Renal pelvis (tissue), 4 donors: ENCODE measurements around the gene SLC25A45. TPM values are rescaled to one million over a fixed set of nuclear protein-coding genes. Genes with fewer than 3 reads are reported as not detected.

Experiments used
- DNase-seq: peaks from one replicate; pipeline ENCODE4 v3.0.0-alpha.2; 2013
- polyA plus RNA-seq, 3 donors: library from polyadenylated mRNA; unstranded; fragments of 120-200 nt; gene quantifications; one replicate each; pipeline ENCODE4 v1.2.1, GENCODE V29; 2013; ENCODE audit not compliant: insufficient read length in 3 of 3

SLC25A45 gene
- polyA plus RNA-seq, 3 donors, result 5.6 to 8.7 (median 8.1) TPM

DNA sequence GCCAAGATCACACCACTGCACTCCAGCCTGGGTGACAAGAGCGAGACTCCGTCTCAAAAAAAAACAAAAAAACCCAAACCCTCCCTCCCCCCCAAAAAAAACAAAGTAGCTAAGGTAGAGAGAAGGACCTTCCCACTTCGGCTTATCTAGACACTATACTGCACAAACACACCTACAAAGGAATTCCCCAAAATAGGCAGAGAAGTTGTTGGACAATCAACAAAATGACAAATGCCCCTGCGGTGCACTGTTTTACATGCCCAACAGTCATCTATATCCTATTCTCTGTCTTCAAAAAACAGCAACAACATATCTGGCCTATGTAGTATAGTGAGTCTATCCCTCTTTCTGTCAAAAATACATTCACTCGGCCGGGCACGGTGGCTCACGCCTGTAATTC, 55.4 kb downstream of the SLC25A45 start:
- DNase-seq, result no peak

DNA sequence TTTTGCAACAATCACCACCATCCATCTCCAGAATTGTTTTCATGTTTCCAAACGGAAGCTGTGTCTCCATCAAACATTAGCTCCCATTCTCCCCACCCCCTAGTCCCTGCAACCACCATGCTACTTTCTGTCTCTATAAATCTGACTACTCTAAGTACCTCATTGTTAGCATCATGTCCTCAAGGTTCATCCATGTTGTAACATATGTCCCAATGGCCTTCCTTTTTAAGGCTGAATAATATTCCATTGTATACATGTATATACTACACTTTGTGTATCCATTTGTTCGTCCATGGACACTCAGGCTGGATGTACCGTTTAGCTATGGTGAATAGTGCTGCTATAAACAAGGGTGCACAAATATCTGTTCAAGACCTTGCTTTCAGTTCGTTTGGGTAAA, 57.0 kb downstream of the SLC25A45 start:
- DNase-seq, result no peak

Other genes starting within 250 kb of the SLC25A45 start
- gene SYVN1, start 248.1 kb downstream of the SLC25A45 start, polyA plus RNA-seq, result 10 to 100 TPM; 48.6 to 51.8 (median 49.6) TPM
- under 1 TPM in 1 of 3 donors, not detected in 2; 0.17 TPM for gene SPDYC, start 212.4 kb downstream of the SLC25A45 start, polyA plus RNA-seq
- gene CAPN1, start 200.7 kb downstream of the SLC25A45 start, polyA plus RNA-seq, result 100 to 1,000 TPM; 109 to 112 (median 109) TPM
- gene POLA2, start 120.7 kb downstream of the SLC25A45 start, polyA plus RNA-seq, result 10 to 100 TPM; 27.6 to 35.0 (median 30.3) TPM
- 10 to 100 TPM; 10.2 to 18.6 (median 12.9) TPM for gene CDC42EP2, start 67.8 kb downstream of the SLC25A45 start, polyA plus RNA-seq
- gene DPF2, start 48.8 kb downstream of the SLC25A45 start, polyA plus RNA-seq, result 100 to 1,000 TPM in 1 of 3 donors, 10 to 100 TPM in 2; 96.7 to 102 (median 98.0) TPM
- gene TIGD3, start 27.9 kb downstream of the SLC25A45 start, polyA plus RNA-seq, result under 1 TPM; 0.55 to 0.78 (median 0.61) TPM
- 10 to 100 TPM; 20.4 to 26.7 (median 21.0) TPM for gene FRMD8, start 4.0 kb upstream of the SLC25A45 start, polyA plus RNA-seq
- 100 to 1,000 TPM; 120 to 327 (median 277) TPM for gene NEAT1, start 40.2 kb upstream of the SLC25A45 start, polyA plus RNA-seq
- 1,000 to 10,000 TPM in 2 of 3 donors, 100 to 1,000 TPM in 1; 788 to 1,101 (median 1,002) TPM for gene MALAT1, start 116.4 kb upstream of the SLC25A45 start, polyA plus RNA-seq
- gene SCYL1, start 142.4 kb upstream of the SLC25A45 start, polyA plus RNA-seq, result 10 to 100 TPM; 77.3 to 92.5 (median 81.5) TPM
- 100 to 1,000 TPM; 132 to 148 (median 146) TPM for gene LTBP3, start 175.7 kb upstream of the SLC25A45 start, polyA plus RNA-seq
- gene ZNRD2, start 187.8 kb upstream of the SLC25A45 start, polyA plus RNA-seq, result 10 to 100 TPM; 55.5 to 72.1 (median 62.8) TPM
- 10 to 100 TPM; 21.2 to 35.4 (median 25.4) TPM for gene FAM89B, start 189.9 kb upstream of the SLC25A45 start, polyA plus RNA-seq
- 10 to 100 TPM; 12.5 to 18.8 (median 18.2) TPM for gene EHBP1L1, start 193.4 kb upstream of the SLC25A45 start, polyA plus RNA-seq
- under 1 TPM; 0.21 to 0.27 (median 0.27) TPM for gene KCNK7, start 213.2 kb upstream of the SLC25A45 start, polyA plus RNA-seq
- gene MAP3K11, start 231.6 kb upstream of the SLC25A45 start, polyA plus RNA-seq, result 10 to 100 TPM; 47.4 to 60.4 (median 49.3) TPM
- gene PCNX3, start 233.1 kb upstream of the SLC25A45 start, polyA plus RNA-seq, result 10 to 100 TPM; 35.5 to 43.8 (median 39.2) TPM